Measurements from ENCODE around the gene CDC123.
A peak's percentile ranks its signal among the peaks of the same experiment; 100 is the strongest.
"Not testable (repeated sequence)": the region's sequence is repeated elsewhere in the genome, so short reads cannot be mapped to it uniquely, and the experiment has no call there.

CDC123 gene

GRCh38 chr10:12201543-12201942, 5.6 kb downstream of the CDC123 start:
- H3K4me3 Mint-ChIP-seq: no peak overlapping the region
- H3K36me3 Mint-ChIP-seq: peaks cover 25% of the 10 kb centered on the region
- ATAC-seq (ENCODE audit: low read depth) (no peak), DNase-seq (ENCODE audit: low spot score in 2 of 2) (no peak)
- peaks cover 26% of the 10 kb centered on the region for H3K4me1 Mint-ChIP-seq
- no peaks in the 10 kb centered on the region for H3K27me3 Mint-ChIP-seq
- H3K9me3 Mint-ChIP-seq: peaks cover 2% of the 10 kb centered on the region
- peak overlapping the region; percentile 73 for H3K27ac Mint-ChIP-seq

- Mint-ChIP-seq H3K4me3 (no peak overlapping the region), H3K27me3 (no peaks in the 10 kb centered on the region), H3K27ac (no peak overlapping the region), H3K4me1 (peaks cover 24% of the 10 kb centered on the region), H3K9me3 (peaks cover 2% of the 10 kb centered on the region), H3K36me3 (peaks cover 29% of the 10 kb centered on the region)
- DNase-seq (ENCODE audit: low spot score in 2 of 2) (no peak), ATAC-seq (ENCODE audit: low read depth) (no peak)
These were observed 6.2 kb downstream of the CDC123 start for GRCh38 chr10:12202226-12202625.

GRCh38 chr10:12205082-12205481, 9.1 kb downstream of the CDC123 start:
- ATAC-seq (ENCODE audit: low read depth) (no peak), DNase-seq (ENCODE audit: low spot score in 2 of 2) (no peak)
- Mint-ChIP-seq H3K4me1 (peaks cover 27% of the 10 kb centered on the region), H3K27ac (peak overlapping the region; percentile 66), H3K36me3 (peaks cover 42% of the 10 kb centered on the region), H3K27me3 (no peaks in the 10 kb centered on the region), H3K9me3 (peaks cover 2% of the 10 kb centered on the region), H3K4me3 (no peak overlapping the region)

GRCh38 chr10:12207114-12207513, 11.1 kb downstream of the CDC123 start:
- Mint-ChIP-seq H3K4me3 (no peak overlapping the region), H3K27ac (no peak overlapping the region), H3K4me1 (peaks cover 19% of the 10 kb centered on the region), H3K9me3 (peaks cover 2% of the 10 kb centered on the region), H3K27me3 (no peaks in the 10 kb centered on the region), H3K36me3 (peaks cover 35% of the 10 kb centered on the region)
- ATAC-seq (ENCODE audit: low read depth) (no peak), DNase-seq (ENCODE audit: low spot score in 2 of 2) (no peak)

- peaks cover 37% of the 10 kb centered on the region for H3K36me3 Mint-ChIP-seq
- H3K4me1 Mint-ChIP-seq: peaks cover 15% of the 10 kb centered on the region
- H3K27me3 Mint-ChIP-seq: no peaks in the 10 kb centered on the region
- peak overlapping the region; percentile 35 for H3K27ac Mint-ChIP-seq
- H3K9me3 Mint-ChIP-seq: peaks cover 2% of the 10 kb centered on the region
- no peak overlapping the region for H3K4me3 Mint-ChIP-seq
- ATAC-seq (ENCODE audit: low read depth) (no peak), DNase-seq (ENCODE audit: low spot score in 2 of 2) (no peak)
These were observed 12.5 kb downstream of the CDC123 start for GRCh38 chr10:12208460-12208859.

GRCh38 chr10:12212454-12212853, 16.5 kb downstream of the CDC123 start:
- Mint-ChIP-seq H3K27me3 (no peaks in the 10 kb centered on the region), H3K4me3 (no peak overlapping the region), H3K9me3 (no peaks in the 10 kb centered on the region), H3K27ac (peak overlapping the region; percentile 68), H3K4me1 (peaks cover 17% of the 10 kb centered on the region), H3K36me3 (peaks cover 33% of the 10 kb centered on the region)
- no peak for DNase-seq (ENCODE audit: low spot score in 2 of 2)
- ATAC-seq (ENCODE audit: low read depth): no peak

- H3K36me3 Mint-ChIP-seq: peaks cover 28% of the 10 kb centered on the region
These were observed 17.6 kb downstream of the CDC123 start for GRCh38 chr10:12213621-12214020.

GRCh38 chr10:12214093-12214492, 18.1 kb downstream of the CDC123 start:
- no peak for DNase-seq (ENCODE audit: low spot score in 2 of 2)
- Mint-ChIP-seq H3K4me1 (peaks cover 6% of the 10 kb centered on the region), H3K36me3 (peaks cover 27% of the 10 kb centered on the region), H3K27me3 (no peaks in the 10 kb centered on the region), H3K4me3 (no peak overlapping the region), H3K9me3 (no peaks in the 10 kb centered on the region), H3K27ac (peak overlapping the region; percentile 96)
- no peak for ATAC-seq (ENCODE audit: low read depth)

More at GRCh38 chr10:12213621-12214020, 17.6 kb downstream of the CDC123 start:
- ATAC-seq (ENCODE audit: low read depth): no peak
- Mint-ChIP-seq H3K4me1 (peaks cover 11% of the 10 kb centered on the region), H3K27ac (no peak overlapping the region), H3K27me3 (no peaks in the 10 kb centered on the region), H3K9me3 (no peaks in the 10 kb centered on the region), H3K4me3 (no peak overlapping the region)
- no peak for DNase-seq (ENCODE audit: low spot score in 2 of 2)

DNA sequence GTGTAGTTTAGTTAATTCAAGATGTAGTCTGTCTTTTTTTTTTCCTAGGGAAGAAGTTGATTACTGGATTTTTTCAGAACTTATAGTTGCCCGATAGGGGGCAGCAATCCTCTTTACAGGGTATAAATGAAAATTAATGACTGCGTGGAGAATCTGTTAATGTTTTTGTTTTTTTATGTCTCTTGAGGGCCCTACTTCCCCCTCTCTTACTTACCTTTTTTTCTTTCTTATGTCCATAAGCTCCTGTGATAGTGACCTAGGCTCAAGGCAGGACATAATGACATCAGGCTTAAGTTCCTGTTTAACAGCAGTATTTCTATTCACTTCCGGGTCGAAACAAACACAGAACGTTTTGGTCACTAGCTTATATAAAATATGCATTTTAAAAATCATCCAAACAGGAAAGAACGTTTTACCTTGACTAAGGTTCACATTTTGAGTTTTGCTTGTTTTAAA, 18.8 kb downstream of the CDC123 start:
- Mint-ChIP-seq H3K4me3 (peak overlapping the region; percentile 71), H3K36me3 (peaks cover 28% of the 10 kb centered on the region), H3K27me3 (no peaks in the 10 kb centered on the region), H3K4me1 (peaks cover 5% of the 10 kb centered on the region), H3K9me3 (no peaks in the 10 kb centered on the region), H3K27ac (peak overlapping the region; percentile 96)
- ATAC-seq (ENCODE audit: low read depth) (peak; percentile 74), DNase-seq (ENCODE audit: low spot score in 2 of 2) (peak; percentile 48 to 59)

- Mint-ChIP-seq H3K4me1 (peaks cover 5% of the 10 kb centered on the region), H3K36me3 (peaks cover 25% of the 10 kb centered on the region), H3K27me3 (no peaks in the 10 kb centered on the region), H3K9me3 (no peaks in the 10 kb centered on the region), H3K4me3 (no peak overlapping the region), H3K27ac (peak overlapping the region; percentile 47)
- DNase-seq (ENCODE audit: low spot score in 2 of 2): no peak
- no peak for ATAC-seq (ENCODE audit: low read depth)
These were observed 23.0 kb downstream of the CDC123 start for GRCh38 chr10:12218991-12219390.

DNA sequence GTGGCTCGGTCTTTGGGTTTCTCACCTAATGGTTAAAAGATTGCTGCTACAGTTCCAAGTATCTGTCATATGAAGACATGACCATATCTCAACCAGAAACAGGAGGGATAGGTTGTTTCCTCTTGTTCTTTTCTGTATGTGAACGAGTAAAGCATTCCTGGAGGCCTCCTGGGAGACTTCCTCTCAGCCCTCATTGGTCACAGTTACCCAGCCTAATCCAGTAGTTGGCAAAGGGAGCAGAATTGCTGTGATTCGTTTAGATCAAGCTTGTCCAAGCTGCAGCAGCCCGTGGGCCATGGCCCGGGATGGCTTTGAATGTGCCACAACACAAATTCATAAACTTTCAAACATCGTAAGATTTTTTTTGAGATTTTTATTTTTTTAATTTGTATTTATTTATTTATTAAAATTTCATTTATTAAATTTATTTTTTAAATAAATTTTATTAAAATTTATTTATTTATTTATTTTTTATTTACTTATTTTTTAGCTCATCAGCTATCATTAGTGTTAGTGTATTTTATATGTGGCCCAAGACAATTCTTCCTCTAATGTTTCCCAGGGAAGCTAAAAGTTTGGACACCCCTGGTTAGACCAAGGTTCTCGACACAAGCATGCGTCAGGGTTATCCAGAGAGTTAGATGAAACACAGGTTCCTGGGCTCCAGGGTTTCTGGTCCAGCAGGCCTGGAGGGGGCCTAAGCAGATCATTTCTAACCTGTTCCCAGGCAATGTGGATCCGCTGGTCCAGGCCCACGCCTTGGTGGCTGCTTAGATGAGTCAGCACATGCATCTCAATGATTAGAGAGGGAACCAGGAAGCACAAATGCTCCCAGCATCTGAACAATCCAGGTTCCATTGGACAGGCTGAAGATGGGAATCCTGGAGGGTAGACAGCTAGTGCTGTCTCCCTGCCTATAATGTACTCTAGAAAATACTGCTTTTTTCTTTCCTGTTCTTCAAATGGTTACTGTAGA, 25.6 kb downstream of the CDC123 start:
- Mint-ChIP-seq H3K9me3 (no peaks in the 10 kb centered on the region), H3K36me3 (peaks cover 30% of the 10 kb centered on the region)
- ATAC-seq (ENCODE audit: low read depth): no peak

DNA sequence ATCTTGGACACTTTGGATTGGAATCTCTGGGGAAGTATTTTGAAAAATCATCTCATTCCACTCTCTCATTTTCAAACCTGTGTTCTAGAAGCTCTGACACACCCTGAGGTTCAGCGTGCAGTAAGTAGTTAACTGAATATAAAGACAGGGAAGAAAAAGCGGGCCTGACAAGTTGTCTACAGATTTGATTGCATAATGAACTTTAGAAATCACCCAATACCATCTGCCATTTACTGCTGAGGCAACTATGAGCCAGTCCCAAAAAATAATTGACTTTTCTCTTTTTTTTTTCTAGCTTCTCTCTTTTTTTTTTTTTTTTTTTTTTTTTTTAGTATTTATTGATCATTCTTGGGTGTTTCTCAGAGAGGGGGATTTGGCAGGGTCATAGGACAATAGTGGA, 29.5 kb downstream of the CDC123 start:
- H3K27ac Mint-ChIP-seq: peak overlapping the region; percentile 24
- H3K9me3 Mint-ChIP-seq: no peaks in the 10 kb centered on the region
- peaks cover 9% of the 10 kb centered on the region for H3K4me1 Mint-ChIP-seq
- DNase-seq (ENCODE audit: low spot score in 2 of 2) (no peak), ATAC-seq (ENCODE audit: low read depth) (no peak)
- no peaks in the 10 kb centered on the region for H3K27me3 Mint-ChIP-seq
- no peak overlapping the region for H3K4me3 Mint-ChIP-seq
- H3K36me3 Mint-ChIP-seq: peaks cover 28% of the 10 kb centered on the region

More for the DNA sequence above, 25.6 kb downstream of the CDC123 start:
- H3K4me3 Mint-ChIP-seq: no peak overlapping the region
- H3K4me1 Mint-ChIP-seq: no peaks in the 10 kb centered on the region
- H3K27me3 Mint-ChIP-seq: no peaks in the 10 kb centered on the region
- no peak for DNase-seq (ENCODE audit: low spot score in 2 of 2)
- peak overlapping the region; percentile 31 for H3K27ac Mint-ChIP-seq

GRCh38 chr10:12226438-12226837, 30.4 kb downstream of the CDC123 start:
- ATAC-seq (ENCODE audit: low read depth); DNase-seq (ENCODE audit: low spot score in 2 of 2); H3K4me3 Mint-ChIP-seq; H3K27ac Mint-ChIP-seq; H3K4me1 Mint-ChIP-seq; H3K27me3 Mint-ChIP-seq; H3K9me3 Mint-ChIP-seq: not testable (repeated sequence)
- peaks cover 30% of the 10 kb centered on the region for H3K36me3 Mint-ChIP-seq

DNA sequence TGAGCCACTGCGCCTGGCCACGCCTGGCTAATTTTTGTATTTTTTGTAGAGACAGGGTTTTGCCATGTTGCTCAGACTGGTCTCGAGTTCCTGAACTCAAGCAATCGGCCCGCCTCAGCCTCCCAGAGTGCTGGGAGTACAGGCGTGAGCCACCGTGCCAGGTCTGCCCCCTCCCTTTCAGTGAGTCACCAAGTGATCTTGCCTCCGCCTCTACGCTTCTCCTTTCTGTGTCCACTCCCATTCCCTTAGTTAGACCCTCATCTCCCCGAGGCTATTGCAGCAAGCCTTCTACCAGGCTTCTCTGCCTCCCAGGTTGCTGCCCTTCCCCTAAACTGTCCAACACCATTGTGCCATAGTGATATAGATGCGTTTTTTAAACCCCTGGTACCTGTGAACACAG, 32.9 kb downstream of the CDC123 start:
- Mint-ChIP-seq H3K36me3 (peaks cover 34% of the 10 kb centered on the region), H3K27ac (peak overlapping the region; percentile 65), H3K27me3 (no peaks in the 10 kb centered on the region), H3K4me1 (peaks cover 9% of the 10 kb centered on the region), H3K9me3 (no peaks in the 10 kb centered on the region), H3K4me3 (no peak overlapping the region)
- DNase-seq (ENCODE audit: low spot score in 2 of 2) (no peak), ATAC-seq (ENCODE audit: low read depth) (no peak)

Data from memory B cell (primary cell).